IMR-90 (cell line): ENCODE data around the gene MEDAG. TPM values are rescaled to one million over a fixed set of nuclear protein-coding genes. Genes with fewer than 3 reads are reported as not detected.

ENCODE experiments used
- ATAC-seq: fragments of 200-7000 bp; cut with Tn5 transposase; 2 replicates; pipeline ENCODE4 v1.9.1; 2020; ENCODE audit warnings: low read depth, mild to moderate bottlenecking, moderate library complexity
- BruUV-seq: library from RNA; stranded (reverse); fragments of 400-500 nt; replicated peaks from 2 replicates; lab custom pipeline; 2021; lab: Mats Ljungman, UMichigan
- CTCF ChIA-PET: fragments of 300-600 bp; formaldehyde crosslinking; extraction: SDS; loops from one replicate; lab custom pipeline; 2021; ENCODE audit warnings: antibody characterized with exemption; lab: Yijun Ruan, JAX
- POLR2A ChIA-PET: fragments of 300-600 bp; sonication (Branson Sonifier 250); formaldehyde crosslinking; loops from one replicate; lab custom pipeline; 2022; ENCODE audit warnings: antibody characterized with exemption; ENCODE audit not compliant: unreplicated experiment; lab: Charles Lee
- DNase-seq: peaks from one replicate; pipeline ENCODE4 v3.0.0; 2013
- H2AFZ ChIP-seq: replicated peaks from 2 replicates; pipeline ENCODE3; 2013; ENCODE audit warnings: low read length, mild to moderate bottlenecking; ENCODE audit not compliant: poor library complexity
- H2AK5ac ChIP-seq: 2 replicates; pipeline ENCODE4 v1.6.1; 2013; ENCODE audit warnings: low read depth, low read length, inconsistent platforms
- H2AK9ac ChIP-seq: replicated peaks from 2 replicates; pipeline ENCODE3; 2013; ENCODE audit warnings: mild to moderate bottlenecking, low read depth, low read length, moderate library complexity; ENCODE audit not compliant: poor library complexity
- H2BK120ac ChIP-seq: 2 replicates; pipeline ENCODE4 v1.6.1; 2013; ENCODE audit warnings: low read depth, low read length, inconsistent platforms
- H2BK15ac ChIP-seq: 3 replicates; pipeline ENCODE4 v1.6.1; 2013; ENCODE audit warnings: low read depth, low read length, inconsistent platforms
- H2BK20ac ChIP-seq: 2 replicates; pipeline ENCODE4 v1.6.1; 2013; ENCODE audit warnings: low read depth, mild to moderate bottlenecking, inconsistent platforms, low read length, moderate library complexity
- H2BK5ac ChIP-seq: 2 replicates; pipeline ENCODE4 v1.6.1; 2013; ENCODE audit warnings: mild to moderate bottlenecking, low read depth, low read length, inconsistent platforms; ENCODE audit not compliant: poor library complexity, severe bottlenecking
- H3K14ac ChIP-seq: replicated peaks from 2 replicates; pipeline ENCODE4 v1.6.1; 2013; ENCODE audit warnings: low read depth, low read length, inconsistent platforms
- H3K18ac ChIP-seq: 2 replicates; pipeline ENCODE4 v1.6.1; 2013; ENCODE audit warnings: low read depth, low read length, control low read depth
- H3K23ac ChIP-seq: 2 replicates; pipeline ENCODE4 v1.6.1; 2013; ENCODE audit warnings: low read depth, low read length, inconsistent platforms
- H3K27ac ChIP-seq: 2 replicates; pipeline ENCODE4 v1.5.1; 2013; ENCODE audit warnings: mild to moderate bottlenecking, control low read depth, low read length; ENCODE audit not compliant: insufficient read depth
- H3K27me3 ChIP-seq: 2 replicates; pipeline ENCODE4 v1.6.1; 2013; ENCODE audit warnings: low read length; ENCODE audit not compliant: control insufficient read depth, insufficient read depth
- H3K36me3 ChIP-seq: 2 replicates; pipeline ENCODE4 v1.6.1; 2013; ENCODE audit warnings: low read length, mixed read lengths; ENCODE audit not compliant: control insufficient read depth, insufficient read depth
- H3K4ac ChIP-seq: 2 replicates; pipeline ENCODE4 v1.6.1; 2013; ENCODE audit warnings: low read depth, low read length, inconsistent platforms
- H3K4me1 ChIP-seq: 2 replicates; pipeline ENCODE4 v1.6.1; 2013; ENCODE audit warnings: low read length, mixed read lengths; ENCODE audit not compliant: control insufficient read depth, insufficient read depth
- H3K4me2 ChIP-seq: 2 replicates; pipeline ENCODE4 v1.6.1; 2013; ENCODE audit warnings: low read depth, mild to moderate bottlenecking, control low read depth, low read length, moderate library complexity
- H3K4me3 ChIP-seq: 2 replicates; pipeline ENCODE4 v1.5.1; 2013; ENCODE audit warnings: low read depth, mild to moderate bottlenecking, control low read depth, low read length, moderate library complexity; ENCODE audit not compliant: insufficient read depth
- H3K56ac ChIP-seq: 2 replicates; pipeline ENCODE4 v1.6.1; 2013; ENCODE audit warnings: low read length, inconsistent platforms; ENCODE audit not compliant: insufficient read depth; ENCODE audit errors: extremely low read depth
- H3K79me1 ChIP-seq, 2 experiments: 2 replicates each; pipeline ENCODE4 v1.6.1; 2013; ENCODE audit warnings: low read length in 2 of 2, inconsistent platforms in 1 of 2, low read depth in 1 of 2
- H3K9ac ChIP-seq: 2 replicates; pipeline ENCODE4 v1.6.1; 2013; ENCODE audit warnings: low read depth, low read length, control low read depth
- H3K9me1 ChIP-seq: 2 replicates; pipeline ENCODE4 v1.6.1; 2013; ENCODE audit warnings: low read length, inconsistent platforms; ENCODE audit not compliant: insufficient read depth
- H3K9me3 ChIP-seq: 2 replicates; pipeline ENCODE4 v1.6.1; 2013; ENCODE audit warnings: low read length; ENCODE audit not compliant: control insufficient read depth, insufficient read depth
- H4K20me1 ChIP-seq: 2 replicates; pipeline ENCODE4 v1.6.1; 2013; ENCODE audit warnings: low read length, inconsistent platforms; ENCODE audit not compliant: insufficient read depth
- H4K5ac ChIP-seq: 2 replicates; pipeline ENCODE4 v1.6.1; 2013; ENCODE audit warnings: mild to moderate bottlenecking, low read depth, low read length, control low read depth
- H4K8ac ChIP-seq, 2 experiments: 2 replicates each; pipeline ENCODE4 v1.6.1; 2013; ENCODE audit warnings: low read depth in 2 of 2, low read length in 2 of 2, control low read depth in 1 of 2, inconsistent platforms in 1 of 2
- H4K91ac ChIP-seq: 2 replicates; pipeline ENCODE4 v1.6.1; 2013; ENCODE audit warnings: low read depth, low read length, inconsistent platforms; ENCODE audit not compliant: insufficient read depth
- BHLHE40 ChIP-seq: fragments of 150-350 bp; IDR thresholded peaks from 2 replicates; pipeline ENCODE4 v1.6.1; 2016; ENCODE audit warnings: mild to moderate bottlenecking, low read depth, low read length
- CEBPB ChIP-seq: IDR thresholded peaks from 2 replicates; pipeline ENCODE4 v1.6.1; 2012; ENCODE audit warnings: low read depth, low read length, improper control_type of control experiment
- CHD1 ChIP-seq: IDR thresholded peaks from 2 replicates; pipeline ENCODE4 v1.6.1; 2012; ENCODE audit warnings: low read depth, low read length, improper control_type of control experiment
- MAFK ChIP-seq: IDR thresholded peaks from 2 replicates; pipeline ENCODE4 v1.6.1; 2012; ENCODE audit warnings: low read depth, low read length, improper control_type of control experiment
- MAZ ChIP-seq: IDR thresholded peaks from 2 replicates; pipeline ENCODE4 v1.6.1; 2012; ENCODE audit warnings: low read depth, mild to moderate bottlenecking, low read length, improper control_type of control experiment, moderate library complexity, borderline replicate concordance
- MXI1 ChIP-seq: IDR thresholded peaks from 2 replicates; pipeline ENCODE4 v1.6.1; 2012; ENCODE audit warnings: low read depth, mild to moderate bottlenecking, low read length, moderate library complexity, borderline replicate concordance
- NFE2L2 ChIP-seq: fragments of 150-350 bp; IDR thresholded peaks from 2 replicates; pipeline ENCODE4 v1.6.1; 2016; ENCODE audit warnings: low read depth, mild to moderate bottlenecking, low read length
- POLR2A ChIP-seq: IDR thresholded peaks from 2 replicates; pipeline ENCODE4 v1.6.1; 2012; ENCODE audit warnings: mild to moderate bottlenecking, low read depth, low read length
- RAD21 ChIP-seq: IDR thresholded peaks from 2 replicates; pipeline ENCODE4 v1.6.1; 2012; ENCODE audit warnings: low read length, improper control_type of control experiment
- SMC3 ChIP-seq: fragments of 150-350 bp; IDR thresholded peaks from 2 replicates; pipeline ENCODE4 v1.6.1; 2016; ENCODE audit warnings: low read depth, mild to moderate bottlenecking, antibody characterized with exemption, low read length, moderate library complexity
- WGBS, 2 experiments: methylation state at CpG; one replicate each; pipeline versions ENCODE4 v1.1.5 to v1.1.7; 2013; ENCODE audit warnings: missing lambda C conversion rate in 2 of 2; ENCODE audit not compliant: insufficient read length in 1 of 2; ENCODE audit errors: extremely low coverage in 2 of 2; 5-methylcytosine and 5-hydroxymethylcytosine counted together
- dilution Hi-C: fragments of 300-500 bp; cut with HindIII; formaldehyde crosslinking; loops from one replicate; pipeline ENCODE4 v1.14.3; 2018; ENCODE audit warnings: low sequenced_read_pairs; ENCODE audit not compliant: unreplicated experiment
- in situ Hi-C: fragments of 300-500 bp; cut with MboI; formaldehyde crosslinking; loops from 3 replicates; pipeline ENCODE4 v1.14.3; 2019; ENCODE audit warnings: low sequenced_read_pairs, inconsistent platforms, mixed read lengths
- intact Hi-C: fragments of 100-400 bp; cut with micrococcal nuclease; formaldehyde crosslinking; loops from 2 replicates; pipeline ENCODE4 v1.10.0; 2022
- polyA plus RNA-seq, 3 experiments: library from polyadenylated mRNA; depleted of rRNA; stranded (reverse); fragments of >200 nt; gene quantifications; 2 replicates each; pipeline ENCODE4 v1.2.3, GENCODE V29; 2012; ENCODE audit warnings: low replicate concordance in 1 of 3
- total RNA-seq: library from RNA; depleted of rRNA; stranded (reverse); fragments of >200 nt; gene quantifications from 2 replicates; pipeline ENCODE4 v1.2.3, GENCODE V29; 2012
- TF ChIP-seq, protein P1 (sequence below): fragments of 150-350 bp; IDR thresholded peaks from 2 replicates; pipeline ENCODE4 v1.6.1; 2016; ENCODE audit warnings: low read depth, mild to moderate bottlenecking, low read length, moderate library complexity, borderline replicate concordance
- TF ChIP-seq, protein P2 (sequence below): conservative IDR thresholded peaks from 2 replicates; pipeline ENCODE4 v1.5.1; 2012; ENCODE audit warnings: mild to moderate bottlenecking, low read depth, low read length, improper control_type of control experiment
- TF ChIP-seq, protein P3 (sequence below): fragments of 150-350 bp; IDR thresholded peaks from 2 replicates; pipeline ENCODE4 v1.6.1; 2017; ENCODE audit warnings: mild to moderate bottlenecking, antibody characterized with exemption, low read length, low read depth

The MEDAG gene
- total and polyA plus RNA-seq, 2 of the 4 experiments (the other 2 are of a cell fraction) = 0.32 to 0.36 TPM

DNA sequence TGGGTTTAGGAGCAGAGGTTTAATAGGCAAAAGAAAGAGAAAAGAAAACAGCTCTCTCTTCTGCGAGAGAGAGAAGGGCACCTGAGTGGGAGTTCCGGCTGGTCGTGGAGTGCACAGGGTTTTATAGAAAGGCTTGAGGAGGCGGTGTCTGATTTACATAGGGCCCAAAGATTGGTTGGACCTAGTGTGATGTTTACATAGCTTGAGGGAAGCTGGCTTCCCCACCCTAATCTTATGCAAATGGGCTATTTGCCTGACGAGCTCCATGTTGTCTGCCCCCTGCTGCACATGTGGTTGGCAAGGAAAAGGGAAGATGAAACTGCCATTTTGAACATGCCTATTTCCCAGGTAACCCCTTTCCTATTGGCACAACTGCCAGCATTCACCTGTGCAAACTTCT, 21.5 kb upstream of the MEDAG start:
- no peak overlapping the region for H2AK9ac ChIP-seq
- no peak overlapping the region for H3K14ac ChIP-seq
- TF ChIP-seq CEBPB (no peak), MAZ (no peak), SMC3 (no peak), CHD1 (no peak), MXI1 (no peak), RAD21 (no peak), POLR2A (no peak), BHLHE40 (no peak), NFE2L2 (no peak), MAFK (no peak)
- TF ChIP-seq, protein P1, sequence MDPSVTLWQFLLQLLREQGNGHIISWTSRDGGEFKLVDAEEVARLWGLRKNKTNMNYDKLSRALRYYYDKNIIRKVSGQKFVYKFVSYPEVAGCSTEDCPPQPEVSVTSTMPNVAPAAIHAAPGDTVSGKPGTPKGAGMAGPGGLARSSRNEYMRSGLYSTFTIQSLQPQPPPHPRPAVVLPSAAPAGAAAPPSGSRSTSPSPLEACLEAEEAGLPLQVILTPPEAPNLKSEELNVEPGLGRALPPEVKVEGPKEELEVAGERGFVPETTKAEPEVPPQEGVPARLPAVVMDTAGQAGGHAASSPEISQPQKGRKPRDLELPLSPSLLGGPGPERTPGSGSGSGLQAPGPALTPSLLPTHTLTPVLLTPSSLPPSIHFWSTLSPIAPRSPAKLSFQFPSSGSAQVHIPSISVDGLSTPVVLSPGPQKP = no peak
- TF ChIP-seq, protein P2, sequence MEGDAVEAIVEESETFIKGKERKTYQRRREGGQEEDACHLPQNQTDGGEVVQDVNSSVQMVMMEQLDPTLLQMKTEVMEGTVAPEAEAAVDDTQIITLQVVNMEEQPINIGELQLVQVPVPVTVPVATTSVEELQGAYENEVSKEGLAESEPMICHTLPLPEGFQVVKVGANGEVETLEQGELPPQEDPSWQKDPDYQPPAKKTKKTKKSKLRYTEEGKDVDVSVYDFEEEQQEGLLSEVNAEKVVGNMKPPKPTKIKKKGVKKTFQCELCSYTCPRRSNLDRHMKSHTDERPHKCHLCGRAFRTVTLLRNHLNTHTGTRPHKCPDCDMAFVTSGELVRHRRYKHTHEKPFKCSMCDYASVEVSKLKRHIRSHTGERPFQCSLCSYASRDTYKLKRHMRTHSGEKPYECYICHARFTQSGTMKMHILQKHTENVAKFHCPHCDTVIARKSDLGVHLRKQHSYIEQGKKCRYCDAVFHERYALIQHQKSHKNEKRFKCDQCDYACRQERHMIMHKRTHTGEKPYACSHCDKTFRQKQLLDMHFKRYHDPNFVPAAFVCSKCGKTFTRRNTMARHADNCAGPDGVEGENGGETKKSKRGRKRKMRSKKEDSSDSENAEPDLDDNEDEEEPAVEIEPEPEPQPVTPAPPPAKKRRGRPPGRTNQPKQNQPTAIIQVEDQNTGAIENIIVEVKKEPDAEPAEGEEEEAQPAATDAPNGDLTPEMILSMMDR = no peak
- TF ChIP-seq, protein P3, sequence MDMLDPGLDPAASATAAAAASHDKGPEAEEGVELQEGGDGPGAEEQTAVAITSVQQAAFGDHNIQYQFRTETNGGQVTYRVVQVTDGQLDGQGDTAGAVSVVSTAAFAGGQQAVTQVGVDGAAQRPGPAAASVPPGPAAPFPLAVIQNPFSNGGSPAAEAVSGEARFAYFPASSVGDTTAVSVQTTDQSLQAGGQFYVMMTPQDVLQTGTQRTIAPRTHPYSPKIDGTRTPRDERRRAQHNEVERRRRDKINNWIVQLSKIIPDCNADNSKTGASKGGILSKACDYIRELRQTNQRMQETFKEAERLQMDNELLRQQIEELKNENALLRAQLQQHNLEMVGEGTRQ = no peak
- ChIA-PET POLR2A (no interaction called here), CTCF (no interaction called here)
- dilution Hi-C loops (no loop called here), in situ Hi-C loops (no loop called here), intact Hi-C loops (loop anchor here (10.0 kb wide), 1 partner anchor 250 kb away; no protein-coding TSS in a partner anchor)
- no peaks in the 10 kb centered on the region for H4K20me1 ChIP-seq
- no peak overlapping the region for H2BK120ac ChIP-seq
- H2BK5ac ChIP-seq = no peak overlapping the region
- H4K5ac ChIP-seq = no peak overlapping the region
- H2BK20ac ChIP-seq = no peak overlapping the region
- H3K9me1 ChIP-seq = peaks cover 18% of the 10 kb centered on the region
- no peak overlapping the region for H3K9ac ChIP-seq
- no CpG with 5 or more reads among the region's 5 CpGs for WGBS, 2 experiments
- peaks cover 2% of the 10 kb centered on the region; the same call in 1 of the 2 replicates for H3K9me3 ChIP-seq
- no peak overlapping the region for H3K18ac ChIP-seq
- no peak overlapping the region for H2BK15ac ChIP-seq
- DNase-seq (no peak), ATAC-seq (no peak)
- H3K27ac ChIP-seq = no peak overlapping the region
- H3K79me1 ChIP-seq = peaks cover 0 to 4% of the 10 kb centered on the region in 2 experiments; a peak in 1 of 4 replicates
- peaks cover 24% of the 10 kb centered on the region for H3K4me1 ChIP-seq
- no peak overlapping the region for H3K56ac ChIP-seq
- H4K8ac ChIP-seq = no peak overlapping the region
- no peak overlapping the region for H2AFZ ChIP-seq
- H2AK5ac ChIP-seq = no peak overlapping the region; the same call in 1 of the 2 replicates
- no peak overlapping the region for H4K91ac ChIP-seq
- H3K23ac ChIP-seq = no peak overlapping the region
- no peak overlapping the region for H3K4ac ChIP-seq
- no peak overlapping the region for H3K4me3 ChIP-seq
- H3K27me3 ChIP-seq = no peaks in the 10 kb centered on the region
- H3K36me3 ChIP-seq = no peaks in the 10 kb centered on the region
- no peak overlapping the region for H3K4me2 ChIP-seq
- no TSS peak for BruUV-seq
